Subcutaneous adipose tissue (tissue), 4 donors: ENCODE data around the gene NTM. TPM values are rescaled to one million over a fixed set of nuclear protein-coding genes. Genes with fewer than 3 reads are reported as not detected.

ENCODE experiments used
- CTCF ChIP-seq: fragments of 450-650 bp; IDR thresholded peaks from one replicate; pipeline ENCODE4 v1.5.1; 2016; ENCODE audit warnings: low read depth, mild to moderate bottlenecking, control low read depth, antibody characterized with exemption, moderate library complexity
- total RNA-seq, 4 donors: library from RNA; depleted of rRNA; stranded (reverse); fragments of >200 nt; gene quantifications; one replicate each; pipeline ENCODE4 v1.1.0, GENCODE V29; 2016

The NTM gene
- total RNA-seq, 4 donors from 2014 or later, result 1.5 to 5.7 (median 1.7) TPM

- no peak for TF ChIP-seq CTCF
Measured at GRCh38 chr11:131486937-131487635, 116.7 kb downstream of the NTM start.

GRCh38 chr11:131488238-131488637, 117.8 kb downstream of the NTM start:
- no peak for TF ChIP-seq CTCF

GRCh38 chr11:131491503-131491902, 121.1 kb downstream of the NTM start:
- no peak for TF ChIP-seq CTCF

- no peak for TF ChIP-seq CTCF
Measured at GRCh38 chr11:131495423-131495822, 125.0 kb downstream of the NTM start.

- no peak for TF ChIP-seq CTCF
Measured at GRCh38 chr11:131498631-131499160, 128.3 kb downstream of the NTM start.

GRCh38 chr11:131499199-131499598, 128.8 kb downstream of the NTM start:
- no peak for TF ChIP-seq CTCF

- TF ChIP-seq CTCF, result no peak
Measured at GRCh38 chr11:131503017-131503416, 132.6 kb downstream of the NTM start.
